Measurements from ENCODE around the gene CORO2A.

DNA sequence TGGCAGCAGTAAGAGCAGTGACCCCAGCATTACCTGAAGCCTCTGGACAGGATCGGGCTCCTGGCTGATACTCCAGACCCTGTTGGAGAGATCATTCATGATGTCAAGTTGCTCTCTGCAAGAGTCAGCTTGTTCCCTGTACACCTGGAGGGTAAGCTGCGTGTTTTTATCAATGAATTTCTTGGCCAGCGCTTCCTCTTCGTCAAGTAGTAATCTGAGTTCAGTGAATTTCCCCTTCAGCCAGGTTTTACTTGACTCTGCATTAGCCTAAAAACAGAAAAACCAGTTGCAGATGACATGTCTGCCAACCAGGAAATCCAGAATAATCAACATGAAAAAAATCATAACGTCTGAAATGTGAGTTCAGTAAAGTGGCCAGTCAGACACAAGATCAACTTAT is 92.5 kb downstream of the CORO2A start:
- TF ChIP-seq EP300 (IDR thresholded peaks at IDR 0.05), result no peak
- TF ChIP-seq POLR2AphosphoS5 (IDR thresholded peaks at IDR 0.05), result no peak
